Thyroid gland (tissue), 4 donors: ENCODE results near the gene RALB.

ENCODE experiments used
- CTCF ChIP-seq, 6 experiments: fragments of 200-600 bp in 3 of 6; fragments of 450-650 bp in 3 of 6; sonication (generic) in 3 of 6; IDR thresholded peaks; one replicate each; pipeline ENCODE4 v1.5.1; 2016 to 2019; ENCODE audit warnings: antibody characterized with exemption in 6 of 6, mild to moderate bottlenecking in 2 of 6, inconsistent platforms in 1 of 6, moderate library complexity in 1 of 6
- POLR2A ChIP-seq, 2 donors: fragments of 450-650 bp; IDR thresholded peaks; one replicate each; pipeline ENCODE4 v1.6.1; 2017; ENCODE audit warnings: antibody characterized with exemption in 2 of 2, mild to moderate bottlenecking in 2 of 2, moderate library complexity in 1 of 2

GRCh38 chr2:120229341-120229740 lies 23.3 kb upstream of the RALB start:
- no peak for TF ChIP-seq CTCF (IDR thresholded peaks at IDR 0.05)
- no peak for TF ChIP-seq POLR2A (IDR thresholded peaks at IDR 0.05)
